GM12872 (cell line): ENCODE measurements around the gene ASCC3.

Experiments
- TF ChIP-seq, protein P1 (sequence below): IDR thresholded peaks from 3 replicates; pipeline ENCODE4 v1.5.1; 2011; ENCODE audit warnings: low read depth, mild to moderate bottlenecking, low read length, moderate library complexity; ENCODE audit not compliant: insufficient read depth

Gene ASCC3

DNA sequence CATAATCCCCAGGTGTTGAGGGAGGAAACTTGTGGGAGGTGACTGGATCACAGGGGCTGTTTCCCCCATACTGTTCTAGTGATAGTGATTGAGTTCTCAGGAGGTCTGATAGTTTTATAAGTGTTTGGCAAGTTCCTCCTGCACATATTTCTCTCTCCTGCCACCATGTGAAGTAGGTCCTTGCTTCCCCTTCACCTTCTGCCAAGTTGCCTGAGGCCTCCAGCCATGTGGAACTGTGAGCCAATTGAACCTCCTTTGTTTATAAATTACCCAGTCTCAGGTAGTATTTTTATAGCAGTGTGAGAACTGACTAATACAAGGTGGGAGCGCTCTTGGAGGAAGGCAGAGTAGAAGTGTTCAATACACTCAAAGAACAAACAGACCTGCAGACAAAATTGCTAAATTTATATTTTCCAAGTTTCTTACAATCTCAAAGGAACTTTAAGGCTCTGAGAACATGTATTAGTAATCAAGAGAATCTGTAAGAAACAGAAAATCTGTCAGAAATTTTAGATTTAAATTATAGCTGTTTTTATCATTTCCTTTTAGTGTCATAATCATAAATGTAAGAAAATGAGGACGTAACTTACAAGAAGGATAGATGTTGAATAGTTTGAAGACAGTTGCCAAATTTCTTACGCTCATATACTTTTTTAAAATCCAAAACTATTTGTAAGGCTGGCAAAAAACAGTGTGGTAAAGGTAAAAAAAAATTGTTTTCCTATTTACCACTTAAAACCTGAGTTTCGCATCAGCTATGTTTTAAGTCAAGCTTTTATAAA is 77.7 kb downstream of the ASCC3 start:
- TF ChIP-seq, protein P1, sequence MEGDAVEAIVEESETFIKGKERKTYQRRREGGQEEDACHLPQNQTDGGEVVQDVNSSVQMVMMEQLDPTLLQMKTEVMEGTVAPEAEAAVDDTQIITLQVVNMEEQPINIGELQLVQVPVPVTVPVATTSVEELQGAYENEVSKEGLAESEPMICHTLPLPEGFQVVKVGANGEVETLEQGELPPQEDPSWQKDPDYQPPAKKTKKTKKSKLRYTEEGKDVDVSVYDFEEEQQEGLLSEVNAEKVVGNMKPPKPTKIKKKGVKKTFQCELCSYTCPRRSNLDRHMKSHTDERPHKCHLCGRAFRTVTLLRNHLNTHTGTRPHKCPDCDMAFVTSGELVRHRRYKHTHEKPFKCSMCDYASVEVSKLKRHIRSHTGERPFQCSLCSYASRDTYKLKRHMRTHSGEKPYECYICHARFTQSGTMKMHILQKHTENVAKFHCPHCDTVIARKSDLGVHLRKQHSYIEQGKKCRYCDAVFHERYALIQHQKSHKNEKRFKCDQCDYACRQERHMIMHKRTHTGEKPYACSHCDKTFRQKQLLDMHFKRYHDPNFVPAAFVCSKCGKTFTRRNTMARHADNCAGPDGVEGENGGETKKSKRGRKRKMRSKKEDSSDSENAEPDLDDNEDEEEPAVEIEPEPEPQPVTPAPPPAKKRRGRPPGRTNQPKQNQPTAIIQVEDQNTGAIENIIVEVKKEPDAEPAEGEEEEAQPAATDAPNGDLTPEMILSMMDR: no peak

DNA sequence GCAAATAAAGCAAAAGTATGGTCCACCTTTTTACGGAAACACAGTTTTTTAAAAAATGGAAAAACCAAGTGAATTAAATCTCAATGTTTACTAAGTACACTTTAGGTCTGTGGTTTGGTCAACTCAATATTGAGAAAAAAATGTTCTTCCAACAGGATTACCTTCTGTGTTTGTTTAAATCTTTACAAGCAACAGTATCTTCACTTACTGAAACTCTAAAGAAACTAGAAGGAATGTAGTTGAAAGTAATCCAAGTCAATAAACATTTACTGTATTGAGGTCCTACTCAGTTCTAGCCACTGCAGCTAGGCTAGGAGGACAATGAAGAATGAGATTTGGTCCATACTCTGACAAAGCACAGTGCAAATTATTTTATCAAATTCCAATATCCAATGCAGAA is 80.1 kb downstream of the ASCC3 start:
- TF ChIP-seq, protein P1: no peak

DNA sequence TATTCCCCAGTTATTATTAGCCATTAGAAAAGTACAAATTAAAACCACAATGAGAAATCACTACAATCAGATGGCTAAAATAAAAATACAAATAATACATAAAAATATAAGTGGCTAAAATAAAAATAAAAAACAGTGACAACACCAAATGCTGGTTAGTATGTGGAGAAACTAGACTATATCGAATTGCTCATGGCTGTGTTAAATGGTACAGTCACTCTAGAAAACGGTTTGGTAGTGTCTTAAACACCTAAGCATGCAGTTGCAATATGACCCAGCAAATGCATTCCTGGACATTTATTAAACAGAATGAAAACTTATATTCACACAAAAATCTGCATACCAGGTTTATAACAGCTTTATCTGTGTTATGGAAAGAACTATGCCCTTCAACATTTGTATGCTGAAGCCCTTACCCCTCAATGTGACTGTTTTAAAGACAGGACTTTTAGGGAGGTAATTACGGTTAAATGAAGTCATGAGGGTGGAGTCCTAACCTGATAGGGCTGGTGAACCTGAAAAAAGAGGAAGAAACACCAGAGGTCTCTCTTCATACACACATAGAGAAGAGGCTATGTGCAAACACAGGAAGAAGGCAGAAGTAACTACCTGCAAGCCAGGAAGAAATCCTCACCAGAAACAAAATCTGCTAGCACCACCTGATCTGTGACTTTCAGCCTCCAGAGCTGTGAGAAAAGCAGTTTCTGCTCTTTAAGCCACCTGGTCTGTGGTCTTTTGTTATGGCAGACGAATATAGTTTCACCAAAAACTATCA is 84.9 kb downstream of the ASCC3 start:
- TF ChIP-seq, protein P1: peak; percentile 25; the same call in 1 of the 3 replicates

DNA sequence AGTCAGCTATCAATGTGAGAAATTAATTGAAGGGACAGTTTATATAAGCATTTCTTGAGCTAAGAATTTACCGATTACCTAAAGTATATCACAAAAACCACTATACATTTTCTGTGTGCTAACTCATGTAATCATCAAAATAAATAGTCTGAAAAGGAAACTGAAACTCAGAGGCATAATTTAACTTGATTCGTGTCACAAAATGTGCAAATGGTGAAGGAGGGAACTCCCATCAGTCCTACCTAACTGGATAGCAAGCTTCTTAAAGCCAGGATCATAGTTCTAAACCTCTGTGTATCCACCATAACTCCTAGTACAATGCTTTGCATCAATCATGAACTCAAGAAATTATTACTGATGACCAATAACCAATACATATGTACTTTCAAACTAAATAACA is 91.0 kb downstream of the ASCC3 start:
- TF ChIP-seq, protein P1: no peak

DNA sequence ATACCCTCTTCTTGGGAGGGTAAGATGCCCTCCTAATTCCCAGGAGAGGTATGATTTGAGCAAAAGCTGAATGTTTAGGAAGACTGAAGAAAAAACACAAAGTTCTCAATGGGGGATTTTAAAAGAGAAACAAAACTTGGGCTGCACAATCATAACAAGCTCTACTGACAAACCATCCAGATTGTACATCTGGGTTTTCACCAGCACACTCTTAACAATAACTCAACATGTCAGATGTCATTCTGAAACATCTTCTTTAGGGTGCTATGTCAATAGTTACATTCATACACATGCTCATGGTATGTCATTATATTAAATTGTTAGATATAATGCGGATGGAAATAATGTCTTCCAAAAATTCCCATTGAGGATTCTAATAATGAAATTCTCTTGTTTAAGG is 95.1 kb downstream of the ASCC3 start:
- TF ChIP-seq, protein P1: no peak

DNA sequence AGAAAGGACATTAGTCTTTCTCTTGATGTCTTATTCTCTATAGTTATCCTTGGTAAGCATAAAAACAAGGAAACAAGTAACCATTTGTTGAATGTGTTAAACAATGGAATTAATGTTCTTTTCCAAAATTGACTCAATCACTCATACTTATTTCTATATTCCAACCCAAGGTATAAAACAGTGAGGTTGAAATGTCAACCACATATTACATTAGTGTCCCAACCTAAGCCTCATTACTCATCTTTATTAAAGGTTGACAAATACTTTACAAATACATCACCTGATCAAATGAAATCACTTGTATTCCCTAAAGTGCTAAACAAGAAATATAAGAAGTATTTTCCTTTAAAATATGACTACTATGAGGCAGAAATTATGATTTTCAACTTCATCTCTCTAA is 100.5 kb downstream of the ASCC3 start:
- TF ChIP-seq, protein P1: no peak

DNA sequence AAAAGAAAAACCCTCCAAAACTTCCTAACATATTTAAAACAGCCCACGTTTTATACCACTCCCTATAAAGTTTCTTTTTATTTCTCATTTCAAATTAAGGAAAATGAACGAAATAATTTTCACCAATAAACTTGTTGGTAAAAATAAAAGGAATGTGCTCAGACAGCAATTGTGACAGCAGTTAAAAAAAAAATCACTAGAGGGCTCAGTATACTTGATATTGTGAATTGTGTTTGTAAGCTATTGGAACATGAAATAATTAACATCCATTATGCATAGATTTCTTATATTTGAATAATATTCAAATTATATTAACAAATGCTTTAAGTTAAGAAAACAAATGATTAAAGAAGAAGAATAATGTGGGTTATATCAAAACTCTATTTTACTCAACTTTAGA is 105.5 kb downstream of the ASCC3 start:
- TF ChIP-seq, protein P1: no peak
